GM23338 (cell line): ENCODE data around the gene PRKCD. TPM values are rescaled to one million over a fixed set of nuclear protein-coding genes. Genes with fewer than 3 reads are reported as not detected.

Experiments
- ATAC-seq: fragments of 200-7000 bp; cut with Tn5 transposase; 3 replicates; pipeline ENCODE4 v1.9.1; 2020
- DNase-seq: peaks from one replicate; pipeline ENCODE4 v3.0.0-alpha.2; 2015; ENCODE audit warnings: low spot score
- H2AFZ ChIP-seq: fragments of 200-600 bp; sonication (generic); 2 replicates; pipeline ENCODE4 v1.8.0; 2016; ENCODE audit warnings: antibody characterized with exemption, mild to moderate bottlenecking, moderate library complexity
- H3F3A ChIP-seq: fragments of 200-600 bp; sonication (generic); replicated peaks from 2 replicates; pipeline ENCODE4 v1.8.0; 2017; ENCODE audit warnings: antibody characterized with exemption, mixed run types, low read depth
- H3K27ac ChIP-seq: fragments of 200-600 bp; sonication (generic); 2 replicates; pipeline ENCODE4 v1.6.1; 2016; ENCODE audit warnings: low read depth
- H3K27me3 ChIP-seq: fragments of 200-600 bp; sonication (generic); 2 replicates; pipeline ENCODE4 v1.8.0; 2016; ENCODE audit warnings: mild to moderate bottlenecking, mixed run types, moderate library complexity; ENCODE audit not compliant: insufficient read depth
- H3K36me3 ChIP-seq: fragments of 200-600 bp; sonication (generic); 2 replicates; pipeline ENCODE4 v1.8.0; 2016; ENCODE audit warnings: mild to moderate bottlenecking; ENCODE audit not compliant: insufficient read depth
- H3K4me1 ChIP-seq: fragments of 200-600 bp; sonication (generic); 2 replicates; pipeline ENCODE4 v1.8.0; 2016; ENCODE audit warnings: mild to moderate bottlenecking, moderate library complexity; ENCODE audit not compliant: insufficient read depth
- H3K4me2 ChIP-seq: fragments of 200-600 bp; sonication (generic); 2 replicates; pipeline ENCODE4 v1.7.1; 2017; ENCODE audit warnings: mixed run types
- H3K4me3 ChIP-seq: fragments of 200-600 bp; sonication (generic); 2 replicates; pipeline ENCODE4 v1.6.1; 2016; ENCODE audit warnings: mixed run types
- H3K79me2 ChIP-seq: fragments of 200-600 bp; sonication (generic); replicated peaks from 2 replicates; pipeline ENCODE4 v1.8.0; 2017; ENCODE audit warnings: mild to moderate bottlenecking; ENCODE audit not compliant: insufficient read depth
- H3K9me2 ChIP-seq: fragments of 200-600 bp; sonication (generic); 2 replicates; pipeline ENCODE4 v1.8.0; 2017; ENCODE audit not compliant: insufficient read depth
- H4K20me1 ChIP-seq: fragments of 200-600 bp; sonication (generic); replicated peaks from 2 replicates; pipeline ENCODE4 v1.8.0; 2017; ENCODE audit warnings: mild to moderate bottlenecking; ENCODE audit not compliant: insufficient read depth
- H3K27ac Mint-ChIP-seq: 2 replicates; pipeline ENCODE4 v1.8.0; 2020; ENCODE audit warnings: inconsistent platforms, mild to moderate bottlenecking, moderate library complexity, mixed read lengths
- H3K27me3 Mint-ChIP-seq: 3 replicates; pipeline ENCODE4 v1.8.0; 2022; ENCODE audit warnings: low read depth, mild to moderate bottlenecking, moderate library complexity, mixed read lengths, inconsistent platforms; ENCODE audit not compliant: insufficient read depth, poor library complexity
- H3K36me3 Mint-ChIP-seq: 3 replicates; pipeline ENCODE4 v1.8.0; 2021; ENCODE audit warnings: low read depth, mild to moderate bottlenecking, inconsistent platforms, moderate library complexity, mixed read lengths
- H3K4me1 Mint-ChIP-seq: 3 replicates; pipeline ENCODE4 v1.8.0; 2020; ENCODE audit warnings: mild to moderate bottlenecking, inconsistent platforms, mixed read lengths
- H3K4me3 Mint-ChIP-seq: 3 replicates; pipeline ENCODE4 v1.8.0; 2021; ENCODE audit warnings: moderate library complexity, mild to moderate bottlenecking, inconsistent platforms, mixed read lengths
- H3K9me3 Mint-ChIP-seq: 3 replicates; pipeline ENCODE4 v1.8.0; 2020; ENCODE audit warnings: moderate library complexity, mild to moderate bottlenecking, inconsistent platforms, mixed read lengths
- JUNB ChIP-seq: IDR thresholded peaks from one replicate; pipeline ENCODE4 v1.6.1; 2016; ENCODE audit warnings: antibody characterized with exemption; ENCODE audit not compliant: unreplicated experiment
- POLR2AphosphoS5 ChIP-seq: IDR thresholded peaks from 2 replicates; pipeline ENCODE4 v1.6.1; 2016; ENCODE audit warnings: antibody characterized with exemption, low read depth
- polyA plus RNA-seq: library from polyadenylated mRNA; unstranded; fragments of >200 nt; fragmentation: Nextera tagmentation; extraction: Ambion mirVana; gene quantifications from 2 replicates; pipeline ENCODE4 v1.2.1, GENCODE V29; 2016
- total RNA-seq: library from RNA; depleted of rRNA; stranded (reverse); fragments of >200 nt; shearing (Covaris generic); gene quantifications from 2 replicates; pipeline ENCODE4 v1.2.3, GENCODE V29; 2014
- TF ChIP-seq, protein P1 (sequence below): IDR thresholded peaks from one replicate; pipeline ENCODE4 v1.6.1; 2018; ENCODE audit warnings: antibody characterized with exemption; ENCODE audit not compliant: unreplicated experiment
- TF ChIP-seq, protein P2 (sequence below), 2 experiments: fragments of 200-600 bp in 1 of 2; sonication (generic) in 1 of 2; conservative IDR thresholded peaks; 2 replicates each; pipeline versions ENCODE4 v1.5.1 to v1.6.1; 2016 to 2017; ENCODE audit warnings: antibody characterized with exemption in 2 of 2, low read depth in 2 of 2, mild to moderate bottlenecking in 2 of 2, moderate library complexity in 1 of 2

PRKCD gene
- total and polyA plus RNA-seq, 2 experiments from 2014 or later: 11.3 to 11.8 TPM

DNA sequence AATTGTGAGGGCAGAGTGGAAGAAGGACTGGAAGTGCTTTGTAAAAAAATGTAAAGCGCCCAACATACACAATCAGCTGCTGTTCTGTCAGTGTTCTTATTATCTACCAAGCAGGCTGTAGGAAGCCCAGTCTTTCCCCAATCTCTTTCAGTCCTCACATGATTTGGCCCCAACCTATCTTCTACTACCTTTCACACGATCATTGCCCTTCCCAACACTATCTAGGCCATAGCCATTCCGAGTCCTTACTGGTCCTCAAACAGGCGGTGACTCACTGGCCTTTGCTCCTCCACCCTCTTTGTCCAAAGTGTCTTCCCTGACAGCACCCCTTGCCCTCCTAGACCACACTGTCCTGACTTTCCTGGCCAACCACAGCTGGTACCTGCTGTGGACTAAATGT is 29.9 kb upstream of the PRKCD start (continued):
- TF ChIP-seq, protein P1, sequence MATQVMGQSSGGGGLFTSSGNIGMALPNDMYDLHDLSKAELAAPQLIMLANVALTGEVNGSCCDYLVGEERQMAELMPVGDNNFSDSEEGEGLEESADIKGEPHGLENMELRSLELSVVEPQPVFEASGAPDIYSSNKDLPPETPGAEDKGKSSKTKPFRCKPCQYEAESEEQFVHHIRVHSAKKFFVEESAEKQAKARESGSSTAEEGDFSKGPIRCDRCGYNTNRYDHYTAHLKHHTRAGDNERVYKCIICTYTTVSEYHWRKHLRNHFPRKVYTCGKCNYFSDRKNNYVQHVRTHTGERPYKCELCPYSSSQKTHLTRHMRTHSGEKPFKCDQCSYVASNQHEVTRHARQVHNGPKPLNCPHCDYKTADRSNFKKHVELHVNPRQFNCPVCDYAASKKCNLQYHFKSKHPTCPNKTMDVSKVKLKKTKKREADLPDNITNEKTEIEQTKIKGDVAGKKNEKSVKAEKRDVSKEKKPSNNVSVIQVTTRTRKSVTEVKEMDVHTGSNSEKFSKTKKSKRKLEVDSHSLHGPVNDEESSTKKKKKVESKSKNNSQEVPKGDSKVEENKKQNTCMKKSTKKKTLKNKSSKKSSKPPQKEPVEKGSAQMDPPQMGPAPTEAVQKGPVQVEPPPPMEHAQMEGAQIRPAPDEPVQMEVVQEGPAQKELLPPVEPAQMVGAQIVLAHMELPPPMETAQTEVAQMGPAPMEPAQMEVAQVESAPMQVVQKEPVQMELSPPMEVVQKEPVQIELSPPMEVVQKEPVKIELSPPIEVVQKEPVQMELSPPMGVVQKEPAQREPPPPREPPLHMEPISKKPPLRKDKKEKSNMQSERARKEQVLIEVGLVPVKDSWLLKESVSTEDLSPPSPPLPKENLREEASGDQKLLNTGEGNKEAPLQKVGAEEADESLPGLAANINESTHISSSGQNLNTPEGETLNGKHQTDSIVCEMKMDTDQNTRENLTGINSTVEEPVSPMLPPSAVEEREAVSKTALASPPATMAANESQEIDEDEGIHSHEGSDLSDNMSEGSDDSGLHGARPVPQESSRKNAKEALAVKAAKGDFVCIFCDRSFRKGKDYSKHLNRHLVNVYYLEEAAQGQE: no peak
- no peak for TF ChIP-seq POLR2AphosphoS5

DNA sequence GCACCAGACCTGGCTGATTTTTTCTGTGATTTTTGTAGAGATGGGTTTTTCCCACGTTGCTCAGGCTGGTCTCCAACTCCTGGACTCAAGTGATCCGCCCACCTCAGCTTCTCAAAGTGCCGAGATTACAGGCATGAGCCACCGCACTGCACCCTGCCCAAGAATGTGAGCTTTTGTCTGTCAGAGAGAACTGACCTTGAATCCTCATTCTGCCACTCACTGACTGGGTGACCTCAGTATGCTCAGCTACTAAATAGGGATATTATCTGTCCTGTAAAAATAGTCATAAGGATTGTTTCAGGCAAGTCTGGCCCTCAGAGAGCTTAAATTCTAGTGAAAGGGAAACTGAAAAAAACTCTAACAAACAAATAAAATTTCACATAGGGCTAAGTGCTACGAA is 28.7 kb upstream of the PRKCD start:
- Histone ChIP-seq H3K27me3 (no peaks in the 10 kb centered on the region), H3F3A (peaks cover 3% of the 10 kb centered on the region; the same call in 1 of the 2 replicates), H3K27ac (no peak overlapping the region), H3K9me2 (no peaks in the 10 kb centered on the region), H4K20me1 (no peaks in the 10 kb centered on the region), H3K4me2 (no peak overlapping the region), H3K4me3 (no peak overlapping the region), H3K36me3 (no peaks in the 10 kb centered on the region), H3K79me2 (peaks cover 15% of the 10 kb centered on the region), H2AFZ (no peak overlapping the region), H3K4me1 (peaks cover 4% of the 10 kb centered on the region)
- Mint-ChIP-seq H3K4me3 (no peak overlapping the region), H3K36me3 (no peaks in the 10 kb centered on the region), H3K9me3 (no peaks in the 10 kb centered on the region), H3K4me1 (peaks cover 11% of the 10 kb centered on the region), H3K27me3 (no peaks in the 10 kb centered on the region), H3K27ac (no peak overlapping the region)
- DNase-seq (no peak), ATAC-seq (no peak)
- no peak for TF ChIP-seq JUNB
- no peak for TF ChIP-seq POLR2AphosphoS5
- TF ChIP-seq, protein P2, sequence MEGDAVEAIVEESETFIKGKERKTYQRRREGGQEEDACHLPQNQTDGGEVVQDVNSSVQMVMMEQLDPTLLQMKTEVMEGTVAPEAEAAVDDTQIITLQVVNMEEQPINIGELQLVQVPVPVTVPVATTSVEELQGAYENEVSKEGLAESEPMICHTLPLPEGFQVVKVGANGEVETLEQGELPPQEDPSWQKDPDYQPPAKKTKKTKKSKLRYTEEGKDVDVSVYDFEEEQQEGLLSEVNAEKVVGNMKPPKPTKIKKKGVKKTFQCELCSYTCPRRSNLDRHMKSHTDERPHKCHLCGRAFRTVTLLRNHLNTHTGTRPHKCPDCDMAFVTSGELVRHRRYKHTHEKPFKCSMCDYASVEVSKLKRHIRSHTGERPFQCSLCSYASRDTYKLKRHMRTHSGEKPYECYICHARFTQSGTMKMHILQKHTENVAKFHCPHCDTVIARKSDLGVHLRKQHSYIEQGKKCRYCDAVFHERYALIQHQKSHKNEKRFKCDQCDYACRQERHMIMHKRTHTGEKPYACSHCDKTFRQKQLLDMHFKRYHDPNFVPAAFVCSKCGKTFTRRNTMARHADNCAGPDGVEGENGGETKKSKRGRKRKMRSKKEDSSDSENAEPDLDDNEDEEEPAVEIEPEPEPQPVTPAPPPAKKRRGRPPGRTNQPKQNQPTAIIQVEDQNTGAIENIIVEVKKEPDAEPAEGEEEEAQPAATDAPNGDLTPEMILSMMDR (conservative IDR thresholded peaks at IDR 0.05; ENCODE audit: low read depth in 2 of 2): no peak

DNA sequence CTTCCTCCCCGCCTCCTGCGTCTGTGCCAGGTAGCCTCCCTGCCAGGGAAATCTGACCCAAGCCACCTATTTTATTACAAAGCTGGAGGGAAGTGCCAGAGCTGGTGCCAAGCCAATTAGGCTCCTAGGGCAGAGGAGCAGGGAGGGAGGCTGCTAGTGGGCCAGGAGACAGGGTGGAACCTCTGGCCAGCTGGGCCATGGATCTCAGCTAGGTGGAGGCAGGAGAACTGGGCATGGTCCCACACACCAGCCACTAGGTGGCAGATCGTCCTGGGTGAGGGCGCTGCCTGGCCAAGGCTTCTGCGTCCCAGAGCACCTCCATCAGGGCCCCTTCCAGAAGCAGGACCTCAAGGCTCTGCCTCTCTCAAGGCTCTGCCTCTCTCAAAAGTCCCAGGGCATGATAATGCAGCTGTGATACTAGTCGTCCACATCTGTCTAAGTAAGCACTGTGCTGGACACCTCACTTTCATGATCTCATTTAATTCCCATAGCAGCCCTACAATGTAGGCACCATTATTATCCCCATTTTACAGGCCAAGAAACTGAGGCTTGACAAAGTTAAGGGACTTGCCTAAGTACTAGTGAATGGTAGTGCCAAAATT is 26.3 kb upstream of the PRKCD start:
- Histone ChIP-seq H2AFZ (no peak overlapping the region), H3K4me1 (no peaks in the 10 kb centered on the region; the same call in 1 of the 2 replicates), H3K27me3 (no peaks in the 10 kb centered on the region), H3K36me3 (no peaks in the 10 kb centered on the region), H3F3A (0 out of 2 replicates have a peak, but pooled peaks cover 3% of the 10 kb centered on the region), H3K79me2 (peaks cover 4% of the 10 kb centered on the region), H3K4me3 (no peak overlapping the region), H3K9me2 (no peaks in the 10 kb centered on the region), H3K27ac (no peak overlapping the region), H4K20me1 (no peaks in the 10 kb centered on the region), H3K4me2 (no peak overlapping the region)
- Mint-ChIP-seq H3K4me3 (no peak overlapping the region), H3K27ac (no peak overlapping the region), H3K4me1 (peaks cover 7% of the 10 kb centered on the region), H3K27me3 (peaks cover 3% of the 10 kb centered on the region), H3K36me3 (no peaks in the 10 kb centered on the region), H3K9me3 (no peaks in the 10 kb centered on the region)
- peak; percentile 85 for DNase-seq
- ATAC-seq: peak; percentile 89
- TF ChIP-seq, protein P2 (conservative IDR thresholded peaks at IDR 0.05; ENCODE audit: low read depth in 2 of 2): peak; percentile 86 to 96
- TF ChIP-seq POLR2AphosphoS5: no peak
